COR-L47 (cell line): ENCODE measurements around the gene HOXA3.

Experiments used
- DNase-seq: peaks from one replicate; lab custom pipeline; 2025; lab: John Stamatoyannopoulos, UW

The HOXA3 gene

DNA sequence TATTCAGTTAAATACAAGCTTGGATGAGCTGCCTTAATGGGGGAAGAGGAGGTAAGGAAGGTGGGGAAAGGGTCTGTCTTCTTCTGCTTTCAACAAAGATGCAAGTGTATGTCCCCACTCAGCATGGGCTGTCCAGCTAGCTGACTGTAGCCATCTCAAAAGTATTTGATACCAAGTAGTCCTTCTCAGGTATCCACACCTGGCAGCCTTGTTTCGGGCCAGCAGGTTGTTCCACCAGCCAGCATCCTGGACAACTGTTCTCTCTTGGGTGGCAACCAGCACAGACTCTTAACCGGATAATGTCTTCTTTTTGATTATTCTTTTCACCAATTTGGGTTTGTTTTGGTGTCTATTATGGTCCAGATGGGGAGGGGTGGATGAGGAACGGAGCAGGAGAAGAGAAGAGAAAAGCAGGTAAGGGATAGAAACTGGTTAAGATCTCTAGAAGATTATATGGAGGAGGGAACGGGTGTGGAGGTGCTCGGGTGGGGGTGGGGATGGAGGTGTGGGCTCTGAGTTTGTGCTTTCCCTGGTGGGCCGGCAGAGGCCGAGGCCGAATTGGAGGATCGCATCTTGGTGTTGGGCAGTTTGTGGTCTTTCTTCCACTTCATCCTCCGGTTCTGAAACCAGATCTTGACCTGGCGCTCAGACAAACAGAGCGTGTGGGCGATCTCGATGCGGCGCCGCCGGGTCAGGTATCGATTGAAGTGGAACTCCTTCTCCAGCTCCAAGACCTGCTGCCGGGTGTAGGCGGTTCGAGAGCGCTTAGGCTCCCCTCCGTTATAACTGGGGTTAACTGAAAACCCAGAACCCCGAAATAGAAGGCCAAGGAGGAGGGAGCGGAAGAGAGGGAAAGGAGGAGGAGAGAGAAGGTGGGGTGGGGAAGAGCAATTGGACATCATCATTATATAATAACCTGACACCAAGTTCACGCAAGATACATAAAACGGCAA, 23.3 kb downstream of the HOXA3 start:
- no peak for DNase-seq

DNA sequence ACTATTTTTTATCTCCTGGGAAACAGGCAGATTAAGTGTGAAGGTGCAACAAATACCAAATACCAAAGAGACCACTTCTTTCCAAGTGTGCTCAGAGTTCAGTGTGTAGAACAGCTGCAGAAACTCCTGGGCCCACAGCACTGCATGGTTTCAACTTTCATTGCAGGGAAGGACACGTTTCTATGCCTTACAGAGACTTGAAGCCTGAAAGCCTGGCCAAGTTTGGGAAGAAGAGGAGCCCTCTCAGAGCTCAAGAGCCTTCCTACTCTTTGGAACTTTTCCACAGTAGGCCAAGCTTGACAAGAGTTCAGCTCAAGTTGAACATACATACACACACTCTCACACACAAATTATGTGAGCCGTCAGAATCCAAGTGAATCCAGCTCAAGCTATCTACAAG, 24.3 kb downstream of the HOXA3 start:
- DNase-seq = no peak

DNA sequence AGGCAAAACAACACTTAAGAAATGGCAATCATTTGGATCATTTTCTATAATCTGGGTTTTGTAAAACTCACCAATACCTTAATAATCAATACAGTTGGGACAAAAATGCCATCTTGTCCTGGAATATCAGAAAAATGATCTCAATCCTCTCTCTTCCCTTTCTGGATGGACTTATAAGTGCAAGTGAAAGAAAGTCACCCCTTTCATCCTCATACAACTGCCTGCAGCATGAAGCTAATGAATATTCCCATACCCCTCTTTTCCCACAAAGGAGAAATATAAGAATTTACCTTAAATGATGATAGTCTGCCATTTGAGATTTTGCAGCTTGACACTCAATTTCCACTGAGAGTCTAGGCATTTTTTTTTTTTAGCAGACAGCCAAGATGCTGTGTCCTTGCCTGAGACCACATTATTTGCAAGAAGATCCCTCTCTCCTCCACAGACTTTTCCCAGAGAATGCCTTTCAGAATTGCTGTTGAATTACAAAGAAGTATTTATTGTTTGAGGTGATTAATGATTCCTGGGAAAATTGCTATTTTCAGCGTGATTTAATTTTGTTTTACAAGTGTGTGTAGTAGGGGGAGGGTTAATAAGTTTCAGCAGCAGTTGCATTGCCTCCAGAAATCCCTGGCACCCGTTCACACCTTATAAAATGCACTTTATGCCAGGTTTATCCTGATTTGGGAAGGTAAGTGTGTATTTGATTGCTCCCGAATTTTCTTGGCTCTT, 25.6 kb downstream of the HOXA3 start:
- no peak for DNase-seq

DNA sequence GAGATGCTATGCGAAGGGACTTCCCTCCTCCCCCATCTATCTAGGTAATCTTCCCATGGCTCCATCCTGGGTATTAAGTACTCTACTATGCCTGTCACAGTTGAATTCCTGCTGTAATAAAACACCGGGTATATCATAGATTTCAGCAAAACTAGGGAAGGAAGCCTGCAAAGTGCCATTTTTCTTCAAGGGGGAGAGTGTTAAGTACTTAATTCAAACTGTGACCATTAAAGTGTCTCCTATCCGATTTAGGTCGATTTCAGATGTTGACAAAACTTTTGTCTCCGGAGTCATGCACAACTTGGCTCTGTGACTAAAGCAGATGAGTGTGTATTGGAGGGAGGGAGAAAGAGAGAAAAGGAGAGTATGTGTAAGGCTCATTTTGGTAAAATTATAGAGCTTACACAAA, 26.4 kb downstream of the HOXA3 start:
- DNase-seq = no peak

DNA sequence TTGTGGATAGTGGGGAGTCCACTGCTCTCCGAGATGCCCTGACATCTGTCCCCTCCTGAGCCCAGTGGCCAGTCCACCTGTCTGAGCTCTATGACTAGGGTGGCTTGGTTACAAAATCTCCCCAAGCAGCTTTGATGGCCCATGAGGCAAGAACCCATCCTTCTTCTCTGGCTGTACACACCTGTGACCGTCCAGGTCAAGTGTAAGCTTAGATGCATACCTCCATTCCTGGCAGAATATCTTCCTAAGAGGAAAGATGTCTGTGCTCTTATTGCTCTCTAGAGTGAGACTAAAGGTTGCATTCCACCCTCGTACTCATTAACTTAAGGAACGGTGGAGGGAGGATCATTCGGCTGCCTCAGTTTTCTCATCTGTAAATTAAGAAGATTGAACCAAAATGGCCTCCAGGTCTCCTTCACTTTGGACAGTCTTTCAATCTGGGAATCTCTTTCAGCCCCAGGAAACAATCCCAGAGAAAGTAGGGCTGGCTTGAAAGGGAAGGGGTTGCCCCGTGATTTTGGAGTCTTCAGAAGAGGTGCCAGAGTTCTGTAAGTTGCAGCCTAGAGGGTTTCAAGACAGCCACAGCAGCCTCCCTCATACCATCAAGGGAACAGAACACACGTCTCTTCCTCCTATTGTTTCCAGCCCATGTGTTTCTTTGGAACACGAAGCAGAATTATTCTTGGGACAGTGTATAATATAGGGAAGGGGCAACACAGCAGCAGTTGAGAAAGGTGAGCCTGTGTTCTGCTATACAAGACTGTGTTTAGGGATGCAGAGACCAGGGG, 27.3 kb downstream of the HOXA3 start:
- no peak for DNase-seq

DNA sequence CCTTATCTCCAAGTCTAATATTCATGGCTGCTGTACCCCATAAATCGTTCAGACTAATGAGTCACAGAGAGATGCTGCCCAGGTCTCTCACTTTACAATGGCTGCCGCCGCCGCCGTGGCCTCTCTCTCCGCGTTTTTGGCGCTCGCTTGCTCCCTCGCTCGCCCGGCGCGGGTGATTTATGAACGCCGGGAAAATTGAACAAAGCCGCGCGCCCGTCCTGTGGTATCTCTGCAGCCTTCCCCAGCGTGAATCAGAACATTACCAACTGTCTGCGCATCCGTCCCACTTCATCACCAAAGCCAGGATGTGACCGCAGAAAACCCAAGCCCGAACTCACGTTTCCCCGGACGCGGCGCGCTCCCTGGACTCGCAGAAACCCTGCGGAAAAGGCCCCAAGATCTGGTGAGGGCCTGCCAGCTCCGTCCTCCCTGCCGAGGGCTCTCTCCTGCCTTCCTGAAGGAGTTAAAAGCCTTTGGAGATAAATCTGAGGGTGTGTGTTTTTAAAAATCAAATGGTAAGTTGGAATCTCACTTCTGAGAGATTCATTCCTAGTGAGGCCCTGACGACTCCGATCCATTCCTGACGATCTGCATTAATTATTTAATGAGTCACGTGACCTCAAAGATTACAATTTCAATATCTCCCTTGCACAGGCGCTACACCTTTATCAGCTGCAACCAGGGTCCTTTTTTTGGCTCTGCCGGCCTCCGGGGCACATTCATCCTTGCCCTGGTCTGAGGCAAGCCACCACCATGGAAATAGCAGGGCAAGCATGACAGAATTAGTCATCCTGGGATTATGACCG, 28.1 kb downstream of the HOXA3 start:
- no peak for DNase-seq

DNA sequence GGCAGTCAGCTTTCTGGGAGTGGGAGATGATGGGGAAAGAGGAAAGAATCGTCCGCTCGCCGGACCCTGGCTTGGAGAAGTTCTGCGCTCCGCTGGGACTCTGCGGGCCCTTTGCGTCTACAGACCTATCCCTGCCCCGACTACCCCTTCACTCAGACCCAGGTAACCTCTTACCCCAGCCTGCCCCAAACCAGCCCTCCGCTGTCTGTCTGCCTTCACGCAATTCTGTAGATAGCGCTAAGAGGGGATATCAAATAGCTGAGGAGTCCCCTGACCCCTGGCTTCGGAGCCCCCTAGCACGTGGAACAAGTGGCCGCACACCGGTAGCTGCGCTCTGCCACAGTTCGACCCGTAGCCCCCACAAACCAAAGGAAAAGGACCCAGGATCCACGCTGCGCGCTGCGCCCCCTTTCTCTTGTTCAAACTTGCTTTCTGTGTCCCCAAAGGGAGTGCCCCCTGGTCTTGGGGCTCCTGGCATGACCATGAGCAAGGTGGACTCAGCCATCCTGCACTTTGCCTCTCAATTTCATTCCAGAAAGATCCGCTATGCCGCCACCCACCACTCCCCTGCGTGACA, 28.8 kb downstream of the HOXA3 start:
- DNase-seq = no peak

DNA sequence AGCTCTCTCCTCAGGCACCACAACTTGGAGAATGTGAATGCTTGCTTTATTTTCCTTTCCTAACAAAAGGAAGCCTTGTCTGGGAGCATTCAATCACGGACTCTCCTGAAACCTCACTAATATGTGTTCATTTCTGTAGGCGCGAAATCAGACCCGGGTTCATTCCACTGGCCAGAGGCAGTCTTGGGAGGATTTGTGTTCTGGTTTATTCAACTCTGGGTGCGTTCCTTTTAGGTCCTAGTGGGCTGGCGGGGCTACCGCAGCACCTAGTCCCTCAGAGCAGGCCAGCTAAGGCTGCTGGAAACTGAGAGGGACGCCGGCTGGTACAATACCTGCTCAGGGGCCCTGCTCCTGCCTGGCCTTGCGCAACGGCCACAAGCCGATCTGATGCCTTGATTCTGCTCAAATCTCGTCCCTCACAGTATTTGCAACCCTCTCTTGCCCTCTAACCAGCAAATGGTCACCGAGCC, 29.3 kb downstream of the HOXA3 start:
- DNase-seq = no peak

DNA sequence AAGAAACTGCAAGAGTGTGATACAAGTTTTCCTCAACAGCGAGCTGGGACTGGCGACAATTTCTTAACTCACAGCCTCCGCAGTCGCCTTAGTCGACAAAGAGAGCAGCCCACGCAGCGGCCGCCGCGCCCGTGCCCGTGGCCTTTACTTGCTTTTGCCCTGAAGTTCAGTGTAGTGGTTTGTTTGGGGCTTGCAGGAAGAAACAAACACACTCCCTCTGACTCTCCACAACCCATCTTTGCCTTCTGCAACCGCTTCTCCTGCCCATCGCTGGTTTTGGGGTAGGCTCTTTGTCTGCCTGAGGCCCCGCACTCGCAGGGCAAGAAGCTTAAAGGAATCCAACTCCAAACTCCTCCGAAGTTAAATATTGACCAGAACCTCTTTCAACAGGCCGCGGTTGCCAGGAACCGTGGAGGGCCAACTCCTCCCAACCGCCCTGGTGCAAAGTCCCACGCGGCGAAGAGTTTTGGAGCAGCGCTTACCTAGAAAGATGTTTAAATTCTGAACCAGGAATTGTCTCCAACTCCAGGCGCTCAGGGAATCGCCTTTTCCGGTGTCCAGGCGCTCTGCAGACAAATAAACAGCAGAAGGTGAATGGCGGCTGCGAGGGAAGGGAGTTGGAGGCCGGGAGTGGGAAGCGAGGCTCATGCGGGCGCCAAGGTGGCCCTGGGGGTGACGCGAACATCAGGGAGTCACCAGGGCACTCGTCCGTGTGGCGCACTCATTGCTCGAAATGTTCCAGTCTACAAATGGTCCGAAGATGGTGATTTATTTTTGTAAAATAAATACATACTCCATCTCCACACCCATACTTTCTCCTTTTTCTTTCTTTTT, 30.1 kb downstream of the HOXA3 start:
- no peak for DNase-seq

DNA sequence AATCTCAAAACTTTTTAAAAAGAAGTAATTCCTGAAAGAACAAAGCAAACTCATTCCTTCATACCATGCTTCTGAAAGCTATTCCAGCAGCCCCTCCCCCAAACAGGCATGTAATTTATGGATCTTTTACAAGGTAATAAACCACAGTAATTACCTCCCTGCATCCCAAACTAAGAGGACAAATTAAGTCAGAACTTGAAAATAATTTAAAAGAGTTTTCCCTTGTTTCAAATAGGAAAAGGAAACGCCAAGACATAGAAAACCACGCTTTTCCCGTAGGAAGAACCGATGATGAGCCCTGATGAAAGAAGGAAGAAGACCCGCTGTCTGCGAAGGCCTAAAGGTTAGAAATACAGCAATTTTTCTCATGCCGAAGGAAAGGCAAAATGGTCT, 30.7 kb downstream of the HOXA3 start:
- DNase-seq = no peak

DNA sequence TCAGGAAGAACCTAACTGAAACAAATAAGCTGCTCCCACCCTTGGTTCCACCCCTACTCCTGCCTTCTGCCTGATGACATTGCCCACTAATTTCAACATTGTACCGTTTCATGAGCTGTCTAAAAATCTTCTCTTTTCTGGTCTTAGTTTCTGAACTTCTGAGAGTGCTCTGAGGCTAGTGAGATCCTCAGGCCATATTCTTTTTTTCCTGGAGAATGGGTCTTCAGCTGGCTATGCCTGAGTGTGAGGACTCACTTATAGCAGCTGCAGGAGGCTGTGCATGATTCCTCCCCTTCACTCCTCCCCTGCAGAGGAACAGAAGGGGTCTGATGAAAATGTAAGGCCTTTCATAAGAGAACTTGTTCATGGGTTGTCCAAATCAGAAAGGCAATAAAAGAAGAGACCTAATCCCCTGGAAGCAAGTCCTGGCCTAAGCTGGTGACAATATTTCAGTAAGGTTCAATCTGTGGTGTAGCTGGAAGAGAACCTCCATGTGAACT, 32.9 kb downstream of the HOXA3 start:
- no peak for DNase-seq

DNA sequence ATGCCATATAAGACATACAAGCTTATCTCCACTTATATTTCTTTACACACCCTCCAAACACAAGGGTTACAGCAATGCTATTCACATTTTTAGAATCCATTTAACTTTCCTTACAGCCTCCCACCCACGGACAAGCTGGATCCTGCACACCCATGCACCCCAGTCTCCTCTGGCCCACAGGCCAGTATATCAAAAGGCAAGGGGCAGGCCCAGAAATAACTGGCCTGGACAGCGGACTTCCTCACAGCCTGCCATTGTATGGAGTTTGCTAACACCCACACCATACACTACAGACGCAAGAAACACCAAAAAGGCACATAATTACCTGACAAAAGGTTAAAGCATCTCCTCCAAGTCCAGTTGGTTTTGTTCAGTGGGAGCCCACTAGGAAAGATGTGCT, 33.8 kb downstream of the HOXA3 start:
- no peak for DNase-seq

DNA sequence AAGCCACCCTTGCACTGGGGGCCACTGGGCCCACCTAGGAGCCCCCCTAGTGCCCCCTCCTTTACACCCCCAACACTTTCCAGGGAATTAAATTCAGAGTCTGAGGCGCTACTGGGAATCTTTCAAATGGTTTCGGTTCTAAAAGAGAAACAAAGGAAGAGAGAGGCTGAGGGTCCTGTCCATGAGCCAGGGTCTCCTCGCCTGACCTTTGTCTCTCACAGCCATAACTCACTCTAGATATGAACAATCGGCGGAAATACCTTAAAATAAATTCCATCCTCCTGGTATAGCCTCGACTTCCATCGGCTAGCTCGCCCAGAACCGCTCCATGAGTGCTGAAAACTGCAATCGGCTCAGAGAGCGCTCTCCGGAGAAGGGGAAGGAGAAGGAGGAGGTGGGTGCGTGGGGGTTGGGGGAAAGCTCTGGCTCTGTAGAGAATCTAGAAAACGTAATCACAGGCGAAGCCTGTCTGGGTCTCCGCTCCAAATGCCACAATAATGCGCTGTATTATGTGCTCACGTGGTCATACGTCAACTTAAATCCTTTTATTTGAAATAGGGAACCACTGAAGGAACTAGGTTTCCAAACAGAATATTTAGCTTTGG, 34.4 kb downstream of the HOXA3 start:
- no peak for DNase-seq

DNA sequence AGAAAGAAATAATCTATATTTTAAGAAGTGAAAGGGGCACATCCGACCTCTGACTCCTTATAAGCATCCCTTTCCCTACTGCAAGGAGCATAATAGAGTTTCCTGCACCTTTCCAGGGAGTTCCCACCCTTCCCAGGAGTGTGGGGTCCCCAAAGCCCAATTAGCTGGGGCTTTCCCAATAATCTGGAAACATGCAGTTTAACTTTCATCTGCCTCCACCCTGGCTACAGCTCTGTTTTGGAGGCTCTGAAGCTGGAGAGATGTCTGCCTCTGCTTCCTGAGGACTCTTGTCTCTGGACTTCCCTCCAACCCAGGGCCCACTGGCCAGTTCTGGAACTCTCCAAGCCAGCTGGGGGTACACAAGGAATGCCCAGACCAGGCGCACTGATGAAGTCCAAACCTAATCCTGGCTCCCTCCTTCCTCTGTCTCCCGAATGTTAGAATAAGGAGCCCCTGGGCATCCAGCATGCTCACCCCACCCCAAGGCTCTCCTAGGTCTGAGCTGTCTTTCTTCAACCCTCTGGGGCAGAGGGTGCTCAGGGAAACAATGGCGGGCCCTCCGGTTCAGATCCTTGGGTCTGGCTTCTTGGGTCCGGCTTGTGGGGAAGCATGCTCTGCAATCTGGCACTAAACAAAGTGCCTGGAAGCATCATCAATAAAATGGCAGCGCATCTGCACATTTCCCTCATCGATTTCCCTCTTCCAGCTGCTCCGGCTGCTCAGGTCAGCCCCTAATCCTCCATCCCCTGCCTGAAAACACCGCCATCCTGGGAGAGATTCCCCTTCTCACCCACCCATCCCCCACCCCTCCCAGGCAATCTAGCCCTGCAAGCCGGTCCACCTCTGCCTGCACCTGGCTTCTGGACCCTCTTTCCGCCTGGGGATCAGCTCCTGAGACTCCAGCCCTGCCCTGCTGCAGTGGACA, 35.2 kb downstream of the HOXA3 start:
- no peak for DNase-seq

DNA sequence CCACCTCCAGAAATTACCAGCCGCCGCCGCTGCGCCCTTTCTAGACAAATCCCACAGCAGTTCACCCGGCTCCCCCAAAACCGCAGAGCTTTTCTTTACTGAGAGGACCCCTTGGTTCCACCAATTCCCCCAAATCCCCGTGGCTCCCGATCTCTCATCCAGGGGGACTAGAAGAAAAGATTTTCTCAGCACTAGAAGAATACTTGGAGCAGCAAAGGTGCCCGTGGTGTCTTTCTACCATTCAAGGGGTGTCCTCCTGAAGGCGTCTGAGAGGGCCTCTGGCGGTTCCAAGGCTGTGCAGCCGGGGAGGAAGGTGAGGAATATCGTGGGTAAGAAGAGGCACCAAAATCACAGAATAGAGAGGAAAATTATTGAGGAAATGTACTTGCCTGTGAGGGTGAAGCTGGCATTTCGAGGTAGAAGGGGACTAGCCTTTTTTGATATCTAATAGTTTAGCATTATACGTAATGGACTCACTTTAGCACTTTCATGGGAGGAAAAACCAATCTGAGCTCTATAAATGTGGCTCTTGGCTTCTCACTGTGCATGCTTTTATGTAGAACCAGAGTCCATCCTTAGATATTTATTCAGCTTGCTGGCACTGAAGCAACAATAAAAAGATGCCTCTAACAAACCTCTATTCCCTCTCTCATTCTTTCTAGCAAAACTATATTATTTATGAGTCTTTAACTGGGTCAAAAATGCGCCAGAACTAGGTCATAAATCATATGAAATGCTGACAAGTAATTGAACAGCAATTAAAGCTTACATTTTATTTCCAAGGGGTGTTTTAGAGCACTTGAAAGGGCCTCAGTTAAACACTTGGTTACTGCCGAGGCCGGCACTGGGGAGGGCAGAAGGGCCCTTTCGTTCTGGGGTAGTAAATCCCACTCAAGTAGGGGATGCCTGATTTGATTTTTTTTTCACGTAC, 36.1 kb downstream of the HOXA3 start:
- no peak for DNase-seq

DNA sequence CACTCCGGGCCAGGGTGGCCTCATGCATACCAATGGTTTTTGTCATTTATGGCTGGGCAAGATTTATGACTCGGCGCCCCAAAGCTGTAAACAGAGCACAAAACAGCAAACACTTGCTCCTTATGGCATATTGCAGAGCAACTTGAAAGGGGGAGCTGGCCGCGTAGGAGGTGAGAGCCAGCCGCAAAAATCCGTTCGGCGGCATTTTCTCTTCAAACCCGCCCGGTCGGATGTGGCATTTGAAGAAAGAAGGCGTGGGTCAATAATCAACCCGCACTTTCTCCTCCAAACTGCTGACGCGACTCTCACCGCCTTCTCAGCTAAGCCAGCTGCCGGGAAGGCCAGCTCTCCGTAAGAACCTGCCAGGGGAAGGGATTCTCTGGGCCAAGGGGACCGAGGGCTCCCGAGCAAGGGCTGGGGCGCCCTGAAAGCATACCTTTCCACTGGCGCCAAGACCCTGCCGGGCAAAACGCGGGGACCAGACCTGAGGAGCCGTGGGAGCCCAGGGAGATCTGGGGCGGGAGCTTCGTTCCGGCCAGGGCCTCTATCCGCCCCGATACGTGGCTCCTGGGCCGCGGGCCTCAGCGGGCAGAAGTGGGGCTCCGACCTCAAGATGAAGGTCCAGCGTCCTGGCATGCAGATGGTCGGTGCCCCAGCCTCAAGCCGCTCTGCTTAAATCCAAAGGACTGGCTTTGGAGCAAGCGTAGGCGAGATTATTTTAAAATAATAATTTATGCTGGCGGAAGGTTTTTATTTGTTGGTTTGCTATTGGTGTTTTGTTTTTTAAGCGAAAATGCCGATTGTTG, 37.0 kb downstream of the HOXA3 start:
- no peak for DNase-seq

DNA sequence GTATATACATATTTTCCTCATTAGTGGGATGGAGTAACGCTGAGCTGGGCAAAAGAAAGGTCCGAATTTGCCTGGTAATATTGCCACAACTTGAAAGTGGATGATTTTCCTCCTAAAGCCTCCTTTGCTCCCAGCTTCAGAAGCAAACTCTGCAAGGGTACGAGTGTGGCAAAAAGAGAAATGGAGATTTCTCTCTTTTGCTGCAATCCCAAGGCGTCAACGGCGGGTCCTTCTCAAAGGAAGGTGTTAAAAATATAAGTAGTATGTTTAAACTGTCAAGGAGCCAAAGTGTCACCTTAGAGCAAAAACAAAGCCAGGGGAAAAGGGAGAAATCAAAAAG, 37.5 kb downstream of the HOXA3 start:
- DNase-seq = no peak
